GM10266 (cell line): Measurements from ENCODE around the gene CKAP5.

Experiments
- DNase-seq: peaks from one replicate; pipeline ENCODE4 v3.0.0; 2012; ENCODE audit errors: extremely low spot score
- CTCF ChIP-seq: IDR thresholded peaks from 2 replicates; pipeline ENCODE4 v1.5.1; 2012; ENCODE audit warnings: mild to moderate bottlenecking, low read depth; ENCODE audit not compliant: control insufficient read depth, insufficient read depth; ENCODE audit errors: missing control alignments

CKAP5 gene

GRCh38 chr11:46855863-46856262, 9.8 kb upstream of the CKAP5 start:
- DNase-seq, result no peak
- no peak for TF ChIP-seq CTCF

DNA sequence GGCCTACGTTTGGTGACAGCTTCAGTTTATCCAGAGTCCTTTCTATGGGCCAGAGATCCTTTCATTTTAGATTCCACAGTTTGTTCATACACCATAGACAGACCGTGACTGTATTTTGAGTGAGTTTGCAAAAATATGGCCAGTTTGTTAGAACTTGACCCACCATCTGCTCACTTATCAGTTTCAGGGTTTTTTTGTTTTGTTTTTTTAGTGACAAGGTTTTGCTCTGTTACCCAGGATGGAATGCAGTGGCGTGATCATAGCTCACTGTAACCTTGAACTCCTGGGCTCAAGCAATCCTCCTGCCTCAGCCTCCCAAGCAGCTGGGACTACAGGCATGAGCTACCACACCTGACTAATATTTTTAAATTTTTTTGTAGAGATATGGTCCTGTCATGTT, 9.1 kb upstream of the CKAP5 start:
- no peak for DNase-seq
- TF ChIP-seq CTCF, result no peak

GRCh38 chr11:46850829-46851380, 4.8 kb upstream of the CKAP5 start:
- no peak for DNase-seq
- no peak for TF ChIP-seq CTCF

- TF ChIP-seq CTCF, result no peak
- DNase-seq, result no peak
Measured at GRCh38 chr11:46849631-46850030, 3.6 kb upstream of the CKAP5 start.

- DNase-seq, result no peak
- no peak for TF ChIP-seq CTCF
Measured at GRCh38 chr11:46846510-46846830, 390 bp upstream of the CKAP5 start.

GRCh38 chr11:46845440-46845739, 690 bp downstream of the CKAP5 start:
- no peak for DNase-seq
- no peak for TF ChIP-seq CTCF

DNA sequence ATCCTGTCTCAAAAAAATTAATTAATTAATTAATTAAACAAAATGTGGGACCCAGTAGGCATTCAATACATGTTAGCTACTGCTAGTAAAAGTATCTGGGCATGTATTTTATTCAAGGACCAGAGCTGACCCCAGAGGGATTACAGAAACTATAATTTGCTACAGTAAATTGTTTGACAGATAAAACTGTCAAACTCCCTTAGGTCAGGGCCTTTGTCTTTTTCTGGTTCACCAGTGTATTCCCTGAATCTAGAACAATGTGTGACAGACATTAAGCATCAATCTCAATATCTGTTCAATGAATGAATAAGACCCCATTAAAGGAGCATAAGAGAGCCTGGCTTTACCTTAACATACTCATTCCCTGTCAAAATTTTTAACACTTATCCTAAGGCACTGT, 6.0 kb downstream of the CKAP5 start:
- DNase-seq, result no peak
- TF ChIP-seq CTCF, result no peak
